Measurements from ENCODE around the gene TMPRSS15. TPM values are rescaled to one million over a fixed set of nuclear protein-coding genes. Genes with fewer than 3 reads are reported as not detected.

The TMPRSS15 gene
- total RNA-seq, 2 experiments from 2014 or later: not detected

- no peak overlapping the region for H3K4me3 ChIP-seq (ENCODE audit: low read length)
- POLR2A ChIA-PET: no interaction called here
- no peaks in the 10 kb centered on the region for H3K9me3 ChIP-seq (ENCODE audit: control insufficient read depth in 1 of 2, insufficient read depth in 1 of 2, low read length in 2 of 2)
- ATAC-seq (ENCODE audit: poor library complexity) (no peak), DNase-seq (no peak)
- CTCF ChIA-PET: no interaction called here
- H3K4me1 ChIP-seq (ENCODE audit: insufficient read depth, low read length): no peaks in the 10 kb centered on the region
- Mint-ChIP-seq H3K9me3 (no peaks in the 10 kb centered on the region), H3K4me1 (ENCODE audit: low read depth) (no peaks in the 10 kb centered on the region), H3K4me3 (no peak overlapping the region), H3K27ac (no peak overlapping the region), H3K27me3 (no peaks in the 10 kb centered on the region), H3K36me3 (ENCODE audit: low read depth) (no peaks in the 10 kb centered on the region)
- intact Hi-C loops (cut with DNase I, micrococcal nuclease): no loop called here
- H3K27ac ChIP-seq (ENCODE audit: low read depth in 1 of 2, low read length in 2 of 2): no peak overlapping the region
- H3K27me3 ChIP-seq (ENCODE audit: control insufficient read depth in 1 of 2, insufficient read depth in 2 of 2, low read length in 2 of 2): no peaks in the 10 kb centered on the region
- no peaks in the 10 kb centered on the region for H3K36me3 ChIP-seq (ENCODE audit: insufficient read depth, low read length)
- TF ChIP-seq, protein P1, sequence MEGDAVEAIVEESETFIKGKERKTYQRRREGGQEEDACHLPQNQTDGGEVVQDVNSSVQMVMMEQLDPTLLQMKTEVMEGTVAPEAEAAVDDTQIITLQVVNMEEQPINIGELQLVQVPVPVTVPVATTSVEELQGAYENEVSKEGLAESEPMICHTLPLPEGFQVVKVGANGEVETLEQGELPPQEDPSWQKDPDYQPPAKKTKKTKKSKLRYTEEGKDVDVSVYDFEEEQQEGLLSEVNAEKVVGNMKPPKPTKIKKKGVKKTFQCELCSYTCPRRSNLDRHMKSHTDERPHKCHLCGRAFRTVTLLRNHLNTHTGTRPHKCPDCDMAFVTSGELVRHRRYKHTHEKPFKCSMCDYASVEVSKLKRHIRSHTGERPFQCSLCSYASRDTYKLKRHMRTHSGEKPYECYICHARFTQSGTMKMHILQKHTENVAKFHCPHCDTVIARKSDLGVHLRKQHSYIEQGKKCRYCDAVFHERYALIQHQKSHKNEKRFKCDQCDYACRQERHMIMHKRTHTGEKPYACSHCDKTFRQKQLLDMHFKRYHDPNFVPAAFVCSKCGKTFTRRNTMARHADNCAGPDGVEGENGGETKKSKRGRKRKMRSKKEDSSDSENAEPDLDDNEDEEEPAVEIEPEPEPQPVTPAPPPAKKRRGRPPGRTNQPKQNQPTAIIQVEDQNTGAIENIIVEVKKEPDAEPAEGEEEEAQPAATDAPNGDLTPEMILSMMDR (IDR thresholded peaks at IDR 0.05): no peak
Measured at GRCh38 chr21:18269856-18270255, 133.7 kb downstream of the TMPRSS15 start.

GRCh38 chr21:18268906-18269305 lies 134.7 kb downstream of the TMPRSS15 start:
- ATAC-seq (ENCODE audit: poor library complexity) (no peak), DNase-seq (no peak)
- H3K4me3 Mint-ChIP-seq: no peak overlapping the region
- H3K27me3 ChIP-seq (ENCODE audit: control insufficient read depth in 1 of 2, insufficient read depth in 2 of 2, low read length in 2 of 2): no peaks in the 10 kb centered on the region
- H3K27ac ChIP-seq (ENCODE audit: low read depth in 1 of 2, low read length in 2 of 2): no peak overlapping the region
- no peaks in the 10 kb centered on the region for H3K9me3 Mint-ChIP-seq
- H3K4me1 ChIP-seq (ENCODE audit: insufficient read depth, low read length): no peaks in the 10 kb centered on the region
- no peak overlapping the region for H3K4me3 ChIP-seq (ENCODE audit: low read length)
- no peak overlapping the region for H3K27ac Mint-ChIP-seq
- no peaks in the 10 kb centered on the region for H3K4me1 Mint-ChIP-seq (ENCODE audit: low read depth)
- ChIA-PET POLR2A (no interaction called here), CTCF (no interaction called here)
- H3K36me3 ChIP-seq (ENCODE audit: insufficient read depth, low read length): no peaks in the 10 kb centered on the region
- H3K9me3 ChIP-seq (ENCODE audit: control insufficient read depth in 1 of 2, insufficient read depth in 1 of 2, low read length in 2 of 2): no peaks in the 10 kb centered on the region
- no peaks in the 10 kb centered on the region for H3K27me3 Mint-ChIP-seq
- intact Hi-C loops (cut with DNase I, micrococcal nuclease): no loop called here
- no peaks in the 10 kb centered on the region for H3K36me3 Mint-ChIP-seq (ENCODE audit: low read depth)
- TF ChIP-seq, protein P1 (IDR thresholded peaks at IDR 0.05): no peak

DNA sequence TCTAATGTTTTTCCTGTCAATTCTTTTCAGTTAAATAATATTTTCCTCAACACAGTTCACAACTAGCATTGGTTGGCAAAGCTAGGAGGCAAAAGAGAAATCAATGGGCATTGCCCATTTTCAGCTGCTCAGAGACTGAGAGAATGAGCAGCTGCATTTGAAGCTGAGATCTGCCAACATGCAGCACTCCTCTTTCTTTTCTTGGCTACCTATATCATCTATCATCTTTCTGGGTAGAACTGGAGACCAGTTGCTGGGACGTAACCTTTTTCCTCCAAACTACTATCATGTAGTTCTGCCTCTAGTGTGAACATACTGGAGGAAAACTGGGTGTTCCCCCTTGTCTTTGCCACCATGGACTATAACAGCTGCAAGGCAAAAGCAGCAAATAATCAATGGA lies 136.1 kb downstream of the TMPRSS15 start:
- no peak overlapping the region for H3K4me3 ChIP-seq (ENCODE audit: low read length)
- H3K27ac ChIP-seq (ENCODE audit: low read depth in 1 of 2, low read length in 2 of 2): no peak overlapping the region
- ChIA-PET POLR2A (no interaction called here), CTCF (no interaction called here)
- no peaks in the 10 kb centered on the region for H3K9me3 ChIP-seq (ENCODE audit: control insufficient read depth in 1 of 2, insufficient read depth in 1 of 2, low read length in 2 of 2)
- no peaks in the 10 kb centered on the region for H3K27me3 ChIP-seq (ENCODE audit: control insufficient read depth in 1 of 2, insufficient read depth in 2 of 2, low read length in 2 of 2)
- H3K9me3 Mint-ChIP-seq: no peaks in the 10 kb centered on the region
- no peaks in the 10 kb centered on the region for H3K27me3 Mint-ChIP-seq
- H3K36me3 ChIP-seq (ENCODE audit: insufficient read depth, low read length): no peaks in the 10 kb centered on the region
- ATAC-seq (ENCODE audit: poor library complexity): no peak
- no peaks in the 10 kb centered on the region for H3K36me3 Mint-ChIP-seq (ENCODE audit: low read depth)
- intact Hi-C loops (cut with DNase I, micrococcal nuclease): no loop called here
- H3K4me1 Mint-ChIP-seq (ENCODE audit: low read depth): no peaks in the 10 kb centered on the region
- TF ChIP-seq, protein P1 (IDR thresholded peaks at IDR 0.05): no peak
- H3K27ac Mint-ChIP-seq: no peak overlapping the region
- DNase-seq: no peak
- H3K4me3 Mint-ChIP-seq: no peak overlapping the region
- no peaks in the 10 kb centered on the region for H3K4me1 ChIP-seq (ENCODE audit: insufficient read depth, low read length)

All from CD4-positive, alpha-beta T cell (primary cell).